Esophagus muscularis mucosa (tissue), 4 donors: ENCODE measurements around the gene TMEM217. TPM values are rescaled to one million over a fixed set of nuclear protein-coding genes. Genes with fewer than 3 reads are reported as not detected.

ENCODE experiments used
- DNase-seq: peaks from one replicate; pipeline ENCODE4 v3.0.0-alpha.2; 2017; ENCODE audit errors: extremely low spot score
- H3K27ac ChIP-seq, 4 donors: fragments of 200-600 bp; sonication (generic); replicated peaks in 1 of 4; 1 replicate in 3 of 4; 2 replicates in 1 of 4; pipeline ENCODE4 v1.5.1; 2016 to 2019; ENCODE audit warnings: mild to moderate bottlenecking in 1 of 4
- H3K27me3 ChIP-seq, 4 donors: fragments of 200-600 bp; sonication (generic); one replicate each; pipeline versions ENCODE4 v1.5.1 to v1.6.0; 2016 to 2019
- H3K36me3 ChIP-seq, 4 donors: fragments of 200-600 bp; sonication (generic); one replicate each; pipeline ENCODE4 v1.5.1; 2016 to 2019
- H3K4me1 ChIP-seq, 4 donors: fragments of 200-600 bp; sonication (generic); one replicate each; pipeline ENCODE4 v1.5.1; 2016 to 2019
- H3K4me3 ChIP-seq, 4 donors: fragments of 200-600 bp; sonication (generic); 1 replicate in 2 of 4; 2 replicates in 2 of 4; pipeline ENCODE4 v1.5.1; 2016 to 2019; ENCODE audit warnings: mild to moderate bottlenecking in 4 of 4, moderate library complexity in 1 of 4
- H3K9me3 ChIP-seq, 4 donors: fragments of 200-600 bp; sonication (generic); 1 replicate in 3 of 4; 2 replicates in 1 of 4; pipeline ENCODE4 v1.5.1; 2016 to 2019
- EP300 ChIP-seq: sonication (generic); formaldehyde crosslinking; IDR thresholded peaks from one replicate; pipeline ENCODE4 v1.6.1; 2017; ENCODE audit warnings: antibody characterized with exemption
- POLR2A ChIP-seq: fragments of 450-650 bp; IDR thresholded peaks from one replicate; pipeline ENCODE4 v1.6.1; 2017; ENCODE audit warnings: antibody characterized with exemption, moderate library complexity, mild to moderate bottlenecking, low read depth
- POLR2AphosphoS5 ChIP-seq, 2 donors: sonication (generic); formaldehyde crosslinking; IDR thresholded peaks; one replicate each; pipeline ENCODE4 v1.6.1; 2017; ENCODE audit warnings: antibody characterized with exemption in 2 of 2
- WGBS: methylation state at CpG from one replicate; pipeline ENCODE4 v1.1.5; 2018; 5-methylcytosine and 5-hydroxymethylcytosine counted together
- intact Hi-C: fragments of 100-400 bp; cut with DNase I; formaldehyde crosslinking; loops from one replicate; pipeline ENCODE4 v1.15.1; 2023
- total RNA-seq, 4 donors: library from RNA; depleted of rRNA; stranded (reverse); fragments of >200 nt; gene quantifications; one replicate each; pipeline versions ENCODE4 v1.1.0 to v1.2.1, GENCODE V29; 2016
- TF ChIP-seq, protein P1 (sequence below), 3 experiments: fragments of 200-600 bp in 2 of 3; fragments of 450-650 bp in 1 of 3; sonication (generic) in 2 of 3; IDR thresholded peaks; one replicate each; pipeline ENCODE4 v1.5.1; 2017 to 2019; ENCODE audit warnings: antibody characterized with exemption in 3 of 3, mild to moderate bottlenecking in 2 of 3, moderate library complexity in 1 of 3

The TMEM217 gene
- total RNA-seq, 4 donors from 2014 or later: 0.26 to 0.99 (median 0.57) TPM; not detected in 1

DNA sequence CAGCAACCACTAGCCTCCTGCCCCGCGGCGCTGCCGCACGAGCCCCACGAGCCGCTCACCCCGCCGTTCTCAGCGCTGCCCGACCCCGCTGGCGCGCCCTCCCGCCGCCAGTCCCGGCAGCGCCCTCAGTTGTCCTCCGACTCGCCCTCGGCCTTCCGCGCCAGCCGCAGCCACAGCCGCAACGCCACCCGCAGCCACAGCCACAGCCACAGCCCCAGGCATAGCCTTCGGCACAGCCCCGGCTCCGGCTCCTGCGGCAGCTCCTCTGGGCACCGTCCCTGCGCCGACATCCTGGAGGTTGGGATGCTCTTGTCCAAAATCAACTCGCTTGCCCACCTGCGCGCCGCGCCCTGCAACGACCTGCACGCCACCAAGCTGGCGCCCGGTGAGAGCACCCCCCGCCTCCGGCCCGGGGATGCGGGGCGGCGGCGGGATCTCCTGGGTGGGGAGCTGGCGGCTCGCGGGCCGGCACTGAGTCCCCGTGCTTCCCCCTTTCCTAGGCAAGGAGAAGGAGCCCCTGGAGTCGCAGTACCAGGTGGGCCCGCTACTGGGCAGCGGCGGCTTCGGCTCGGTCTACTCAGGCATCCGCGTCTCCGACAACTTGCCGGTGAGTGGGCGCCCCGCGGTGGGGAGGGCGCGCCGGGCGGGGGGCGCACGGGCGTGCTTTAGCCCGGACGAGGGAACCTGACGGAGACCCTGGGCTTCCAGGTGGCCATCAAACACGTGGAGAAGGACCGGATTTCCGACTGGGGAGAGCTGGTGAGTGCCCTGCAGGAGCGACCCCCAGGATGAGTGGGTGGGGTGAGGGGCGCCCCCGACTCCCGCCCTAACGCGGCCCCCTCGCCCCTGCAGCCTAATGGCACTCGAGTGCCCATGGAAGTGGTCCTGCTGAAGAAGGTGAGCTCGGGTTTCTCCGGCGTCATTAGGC is 87.4 kb downstream of the TMEM217 start:
- H3K27ac ChIP-seq: peak overlapping the region; percentile 96 to 99 (median 97)
- intact Hi-C loops: loop anchor here (2.0 kb wide), 1 partner anchor 40 kb away; no protein-coding TSS in a partner anchor
- TF ChIP-seq POLR2A (no peak), POLR2AphosphoS5 (IDR thresholded peaks at IDR 0.05) (peak in 1 of 2 donors; percentile 17), EP300 (no peak)
- TF ChIP-seq, protein P1, sequence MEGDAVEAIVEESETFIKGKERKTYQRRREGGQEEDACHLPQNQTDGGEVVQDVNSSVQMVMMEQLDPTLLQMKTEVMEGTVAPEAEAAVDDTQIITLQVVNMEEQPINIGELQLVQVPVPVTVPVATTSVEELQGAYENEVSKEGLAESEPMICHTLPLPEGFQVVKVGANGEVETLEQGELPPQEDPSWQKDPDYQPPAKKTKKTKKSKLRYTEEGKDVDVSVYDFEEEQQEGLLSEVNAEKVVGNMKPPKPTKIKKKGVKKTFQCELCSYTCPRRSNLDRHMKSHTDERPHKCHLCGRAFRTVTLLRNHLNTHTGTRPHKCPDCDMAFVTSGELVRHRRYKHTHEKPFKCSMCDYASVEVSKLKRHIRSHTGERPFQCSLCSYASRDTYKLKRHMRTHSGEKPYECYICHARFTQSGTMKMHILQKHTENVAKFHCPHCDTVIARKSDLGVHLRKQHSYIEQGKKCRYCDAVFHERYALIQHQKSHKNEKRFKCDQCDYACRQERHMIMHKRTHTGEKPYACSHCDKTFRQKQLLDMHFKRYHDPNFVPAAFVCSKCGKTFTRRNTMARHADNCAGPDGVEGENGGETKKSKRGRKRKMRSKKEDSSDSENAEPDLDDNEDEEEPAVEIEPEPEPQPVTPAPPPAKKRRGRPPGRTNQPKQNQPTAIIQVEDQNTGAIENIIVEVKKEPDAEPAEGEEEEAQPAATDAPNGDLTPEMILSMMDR (IDR thresholded peaks at IDR 0.05): peak in 2 of 3 experiments; percentile 32 to 47
- peaks cover 0 to 4% (median 0%) of the 10 kb centered on the region in 4 donors for H3K27me3 ChIP-seq
- no peak for DNase-seq
- H3K9me3 ChIP-seq: no peaks in the 10 kb centered on the region
- H3K4me3 ChIP-seq: peak overlapping the region; percentile 84 to 98 (median 92)
- 0% methylated on average over 17 of the region's 92 CpGs for WGBS
- H3K36me3 ChIP-seq: peaks cover 25 to 32% (median 30%) of the 10 kb centered on the region in 4 donors
- peaks cover 30 to 55% (median 48%) of the 10 kb centered on the region in 4 donors for H3K4me1 ChIP-seq

DNA sequence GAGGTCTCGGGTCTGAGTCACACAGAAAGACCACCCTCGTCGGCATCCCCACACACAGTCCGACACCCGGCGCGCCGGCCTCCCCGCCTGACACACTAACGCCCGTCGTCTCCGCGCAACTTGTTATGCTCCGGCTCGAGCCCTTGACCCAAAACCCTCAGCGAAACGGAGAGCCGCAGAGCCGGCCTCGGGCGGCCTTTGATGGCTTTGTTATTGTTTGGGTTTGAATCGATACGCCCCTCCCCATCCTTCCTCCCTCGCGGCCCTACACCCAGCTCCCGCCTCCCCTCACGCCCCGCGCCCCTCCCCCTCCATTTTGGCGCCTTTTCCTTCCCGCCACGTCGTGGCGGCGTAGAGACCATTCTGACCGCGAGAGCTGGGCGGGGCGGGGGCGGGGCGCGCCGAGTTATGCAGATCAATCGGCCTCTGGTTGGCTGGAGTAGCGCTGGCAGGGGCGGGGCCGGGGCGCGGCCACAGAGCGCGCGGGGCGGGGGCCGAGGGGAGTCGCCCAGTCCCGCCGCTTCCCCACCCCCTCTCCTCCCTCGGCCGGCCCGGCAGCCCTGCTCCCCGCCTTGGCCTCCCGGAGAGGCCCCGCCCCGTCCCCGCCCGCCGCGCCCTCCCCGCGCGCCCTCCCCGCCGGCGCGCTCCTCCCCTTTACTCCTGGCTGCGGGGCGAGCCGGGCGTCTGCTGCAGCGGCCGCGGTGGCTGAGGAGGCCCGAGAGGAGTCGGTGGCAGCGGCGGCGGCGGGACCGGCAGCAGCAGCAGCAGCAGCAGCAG is 88.3 kb downstream of the TMEM217 start, which contains the start of gene PIM1:
Gene PIM1 (plus strand): TSS at position 657 of the 777 bp plus-strand sequence. CDS start 424 bp downstream, outside the sequence.
- Histone ChIP-seq H3K27me3 (peaks cover 0 to 4% (median 0%) of the 10 kb centered on the region in 4 donors), H3K36me3 (peaks cover 23 to 24% (median 23%) of the 10 kb centered on the region in 4 donors), H3K4me1 (peaks cover 30 to 47% (median 40%) of the 10 kb centered on the region in 4 donors), H3K9me3 (no peaks in the 10 kb centered on the region), H3K4me3 (peak within 1 kb of the TSS; percentile 84 to 98 (median 92)), H3K27ac (peak within 1 kb of the TSS; percentile 96 to 99 (median 97))
- TF ChIP-seq, protein P1 (IDR thresholded peaks at IDR 0.05): peak in 1 of 3 experiments; percentile 23
- TF ChIP-seq EP300 (no peak), POLR2A (peak; percentile 94), POLR2AphosphoS5 (IDR thresholded peaks at IDR 0.05) (peak; percentile 83 to 95)
- WGBS: 2% methylated on average over 29 of the region's 90 CpGs
- DNase-seq: peak; percentile 100
- intact Hi-C loops: loop anchor here (2.0 kb wide), 2 partner anchors 39 to 67 kb away; no protein-coding TSS in a partner anchor

DNA sequence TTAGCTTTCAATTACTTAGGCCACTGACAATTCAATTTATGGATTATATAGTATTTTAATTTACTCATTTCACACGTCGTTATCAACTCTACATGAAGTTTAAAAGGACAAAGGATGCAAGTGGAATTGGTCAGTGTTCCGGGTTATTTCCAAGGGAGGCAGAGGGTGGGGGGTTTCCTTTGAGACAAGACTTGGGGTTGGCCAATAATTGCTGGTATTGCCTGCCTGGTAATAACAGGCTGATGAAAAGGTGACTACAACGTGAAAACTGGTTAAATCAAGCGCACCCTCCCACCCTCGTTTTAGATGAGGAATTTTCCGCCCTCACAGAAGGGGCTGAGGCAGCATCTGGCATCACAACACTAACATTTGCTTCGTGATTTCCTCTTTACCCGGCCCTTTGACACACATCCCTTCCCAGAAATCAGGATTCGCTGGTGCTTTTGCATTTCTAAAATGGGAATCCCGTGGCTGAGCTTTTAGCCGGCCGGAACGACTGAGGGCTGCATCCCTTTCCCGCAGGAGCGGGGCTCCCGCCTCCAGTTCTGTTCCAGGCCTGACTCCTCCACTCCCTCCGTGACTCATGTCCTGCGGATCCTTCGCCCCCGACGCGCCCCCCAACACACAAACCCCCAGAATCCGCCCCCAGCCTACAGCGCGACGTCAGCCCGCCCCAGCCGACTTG is 89.0 kb downstream of the TMEM217 start:
- WGBS: 8% methylated on average over 12 of the region's 29 CpGs
- TF ChIP-seq EP300 (peak; percentile 16), POLR2A (no peak), POLR2AphosphoS5 (IDR thresholded peaks at IDR 0.05) (peak in 1 of 2 donors; percentile 28)
- TF ChIP-seq, protein P1 (IDR thresholded peaks at IDR 0.05): no peak
- Histone ChIP-seq H3K27me3 (peaks cover 0 to 4% (median 0%) of the 10 kb centered on the region in 4 donors), H3K36me3 (peaks cover 16% of the 10 kb centered on the region in 4 donors), H3K9me3 (no peaks in the 10 kb centered on the region), H3K4me3 (peak overlapping the region; percentile 84 to 98 (median 92)), H3K4me1 (peaks cover 27 to 39% (median 34%) of the 10 kb centered on the region in 4 donors), H3K27ac (peak overlapping the region; percentile 94 to 99 (median 95))
- no peak for DNase-seq
- intact Hi-C loops: loop anchor here (2.0 kb wide), 1 partner anchor 66 kb away; no protein-coding TSS in a partner anchor

DNA sequence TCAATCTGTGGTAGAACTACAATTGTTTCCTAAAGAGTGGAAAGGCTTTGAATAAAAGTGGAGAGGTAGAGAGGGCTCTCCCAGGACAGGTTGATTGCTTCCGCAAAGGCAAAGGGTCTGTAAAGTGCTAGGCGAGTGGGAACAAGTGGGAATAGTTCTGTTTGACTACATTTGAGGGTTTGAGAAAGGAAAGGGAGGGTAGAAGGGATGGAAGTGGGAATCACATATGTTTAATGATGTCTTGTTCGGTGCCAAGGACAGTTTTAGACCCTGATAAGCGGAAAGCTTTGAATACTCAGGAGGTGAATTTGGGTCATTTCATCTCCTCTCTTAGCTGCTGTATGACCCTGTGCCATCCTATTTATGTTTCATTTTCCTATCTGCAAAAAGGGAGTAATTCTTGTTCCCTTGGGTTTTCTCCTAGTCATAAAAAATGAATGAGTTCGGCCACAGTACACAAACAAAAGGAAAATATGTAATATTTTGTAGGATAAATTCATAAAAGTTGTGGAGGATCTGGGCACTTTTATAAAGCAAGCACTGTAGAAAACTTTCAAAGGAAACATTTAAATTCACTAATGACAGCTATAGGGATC is 89.7 kb downstream of the TMEM217 start:
- no peak for TF ChIP-seq EP300
- no peak for TF ChIP-seq POLR2A
- TF ChIP-seq POLR2AphosphoS5 (IDR thresholded peaks at IDR 0.05): no peak
- TF ChIP-seq, protein P1 (IDR thresholded peaks at IDR 0.05): no peak
- intact Hi-C loops: loop anchor here (2.0 kb wide), 1 partner anchor 65 kb away; no protein-coding TSS in a partner anchor
- 89% methylated on average over 5 of the region's 5 CpGs for WGBS

More for the DNA sequence above, 89.7 kb downstream of the TMEM217 start:
- Histone ChIP-seq H3K4me3 (no peak overlapping the region), H3K4me1 (peaks cover 20 to 32% (median 29%) of the 10 kb centered on the region in 4 donors), H3K36me3 (peaks cover 9 to 10% (median 9%) of the 10 kb centered on the region in 4 donors), H3K27ac (peak overlapping the region; percentile 94 to 99 (median 95)), H3K27me3 (peaks cover 0 to 4% (median 0%) of the 10 kb centered on the region in 4 donors), H3K9me3 (no peaks in the 10 kb centered on the region)
- no peak for DNase-seq
